ENCODE data around the gene C10orf62.
"Not testable (repeated sequence)": the region's sequence is repeated elsewhere in the genome, so short reads cannot be mapped to it uniquely, and the experiment has no call there.

C10orf62 gene, protein sequence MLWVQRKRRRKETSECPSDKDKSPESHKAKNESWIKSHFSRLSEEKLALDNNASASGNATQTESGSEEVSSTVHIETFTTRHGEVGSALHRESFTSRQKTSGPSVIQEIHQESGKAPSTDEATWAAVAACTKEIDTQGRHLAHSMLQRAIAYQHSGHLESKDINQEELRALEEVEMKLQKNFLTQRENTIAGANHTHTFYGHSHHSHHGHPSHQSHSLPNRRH

DNA sequence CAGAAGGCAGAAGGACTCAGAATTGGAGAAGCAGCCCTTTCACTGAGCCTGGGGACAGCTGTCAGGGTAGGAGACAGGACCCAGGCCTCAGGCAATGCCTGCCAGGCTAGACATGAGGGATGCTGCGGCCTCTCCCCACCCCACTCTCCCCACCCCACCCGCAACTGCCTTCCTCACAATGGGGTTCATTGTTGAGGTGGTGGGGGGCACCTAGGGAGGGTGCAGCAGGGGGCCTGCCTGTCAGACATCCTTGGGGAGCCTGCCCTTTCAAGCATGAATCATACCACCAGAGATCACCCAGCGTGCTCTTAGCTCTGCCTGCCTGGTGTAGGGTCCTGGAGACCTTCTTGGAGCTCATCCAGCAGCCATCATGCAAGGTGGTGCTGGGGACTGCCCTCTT, at the start of gene C10orf62:
TSS of gene C10orf62 (plus strand) at position 243 of the 400 bp plus-strand sequence. CDS start 177 bp downstream, outside the sequence.
- DNase-seq: no peak

DNA sequence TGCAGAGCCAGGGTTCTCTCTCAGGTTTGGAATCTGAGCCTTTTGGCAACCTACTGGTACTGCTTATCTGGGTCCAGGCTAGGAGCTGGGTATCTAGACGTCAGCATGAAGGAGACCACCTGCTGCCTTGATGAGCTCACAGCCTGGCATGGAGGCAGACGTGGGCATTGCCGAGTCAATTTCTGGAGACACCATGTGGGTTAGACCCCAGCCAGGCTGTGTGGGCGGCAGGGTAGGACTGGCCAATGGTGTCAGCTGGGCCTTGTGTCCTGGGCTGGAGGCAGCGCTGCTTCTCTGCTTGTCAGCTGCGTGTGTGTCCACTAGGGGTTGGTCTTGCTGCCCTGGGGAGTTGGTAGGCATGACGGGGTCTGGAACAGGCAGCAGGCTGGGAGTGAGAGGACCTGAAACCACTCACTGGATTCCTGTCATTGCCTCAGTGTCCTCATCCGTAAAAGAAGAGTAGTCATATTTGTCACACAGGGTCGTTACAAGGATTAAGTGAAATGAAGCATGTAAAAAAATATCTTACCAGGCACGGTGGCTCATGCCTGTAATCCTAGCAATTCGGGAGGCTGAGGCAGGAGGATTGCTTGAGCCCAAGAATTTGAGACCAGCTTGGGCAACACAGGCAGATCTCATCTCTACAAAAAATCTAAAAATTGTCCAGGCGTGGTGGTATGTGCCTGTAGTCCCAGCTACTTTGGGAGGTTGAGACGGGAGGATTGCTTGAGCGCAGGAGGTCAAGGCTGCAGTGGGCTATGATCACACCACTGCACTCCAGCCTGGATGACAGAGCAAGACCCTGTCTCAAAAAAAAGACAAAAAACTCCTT, 48.6 kb upstream of the C10orf62 start:
- no peak for DNase-seq

GRCh38 chr10:97542169-97543024, 47.1 kb upstream of the C10orf62 start:
- DNase-seq: peak; percentile 41

DNA sequence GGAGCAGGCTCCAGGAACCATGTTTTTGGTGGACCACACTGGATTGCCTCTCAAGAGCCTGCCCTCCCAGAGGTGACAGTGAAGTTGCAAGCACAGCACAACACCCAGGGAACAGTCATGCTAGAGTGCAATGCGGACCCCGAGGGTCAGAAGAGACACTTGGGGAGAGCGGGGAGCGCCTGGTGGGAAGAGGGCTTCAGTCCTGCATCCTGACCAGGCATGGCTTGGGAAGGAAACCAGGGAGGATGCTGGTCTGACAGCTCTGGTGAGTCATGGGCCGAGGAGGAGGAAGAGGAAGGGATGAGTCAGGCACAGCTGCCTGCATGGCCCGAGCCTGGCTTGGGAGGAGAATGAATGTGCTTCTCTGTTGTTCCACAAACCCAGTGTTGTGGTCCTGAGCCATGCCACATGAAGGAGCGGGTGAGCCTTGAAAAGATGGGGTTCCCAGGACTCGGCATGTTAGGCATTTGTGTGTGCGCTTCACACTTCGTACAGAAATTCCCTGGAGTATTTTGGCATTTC, 46.4 kb upstream of the C10orf62 start:
- peak; percentile 55 for DNase-seq

- no peak for DNase-seq
Observed at GRCh38 chr10:97546456-97547270, 42.9 kb upstream of the C10orf62 start.

GRCh38 chr10:97547271-97547600, 42.3 kb upstream of the C10orf62 start:
- no peak for DNase-seq

GRCh38 chr10:97547962-97548361, 41.6 kb upstream of the C10orf62 start:
- no peak for DNase-seq

- DNase-seq: no peak
Observed at GRCh38 chr10:97548828-97549455, 40.6 kb upstream of the C10orf62 start.

DNA sequence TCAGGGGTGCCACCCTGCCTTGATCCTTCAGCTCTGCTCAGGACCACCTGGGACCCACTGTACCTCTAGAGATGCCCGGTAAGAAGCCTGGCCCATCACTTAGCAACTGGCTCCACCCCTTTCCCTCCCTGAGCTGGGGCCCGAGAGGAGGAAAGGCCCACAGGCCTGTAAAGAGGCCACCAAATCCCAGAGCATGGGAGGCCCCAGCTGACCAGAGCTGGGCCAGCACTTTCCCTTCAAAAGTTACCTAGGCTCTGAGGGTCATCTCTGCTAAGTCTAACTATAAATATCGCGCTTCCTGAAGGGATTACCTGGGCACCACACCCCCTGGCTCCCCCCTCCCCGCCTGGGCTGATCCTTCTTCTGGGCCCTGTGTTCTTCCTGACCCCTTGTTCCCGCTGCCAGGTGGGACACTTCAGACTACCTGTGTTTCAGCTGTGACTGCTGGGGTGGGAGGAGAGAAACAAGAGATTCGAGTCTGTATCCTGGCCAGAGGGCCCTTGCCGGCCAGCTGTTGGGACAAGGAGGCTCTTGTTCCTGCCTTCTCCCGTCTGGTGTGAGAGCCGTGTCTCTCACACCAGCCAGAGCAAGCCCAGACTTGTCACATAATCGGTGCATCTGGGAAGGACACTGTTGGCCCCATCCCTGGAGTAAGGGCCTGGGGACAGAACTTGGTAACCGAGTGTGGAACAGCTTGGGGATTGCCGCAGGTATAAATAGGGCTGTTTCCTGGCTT, 39.8 kb upstream of the C10orf62 start:
- no peak for DNase-seq

DNA sequence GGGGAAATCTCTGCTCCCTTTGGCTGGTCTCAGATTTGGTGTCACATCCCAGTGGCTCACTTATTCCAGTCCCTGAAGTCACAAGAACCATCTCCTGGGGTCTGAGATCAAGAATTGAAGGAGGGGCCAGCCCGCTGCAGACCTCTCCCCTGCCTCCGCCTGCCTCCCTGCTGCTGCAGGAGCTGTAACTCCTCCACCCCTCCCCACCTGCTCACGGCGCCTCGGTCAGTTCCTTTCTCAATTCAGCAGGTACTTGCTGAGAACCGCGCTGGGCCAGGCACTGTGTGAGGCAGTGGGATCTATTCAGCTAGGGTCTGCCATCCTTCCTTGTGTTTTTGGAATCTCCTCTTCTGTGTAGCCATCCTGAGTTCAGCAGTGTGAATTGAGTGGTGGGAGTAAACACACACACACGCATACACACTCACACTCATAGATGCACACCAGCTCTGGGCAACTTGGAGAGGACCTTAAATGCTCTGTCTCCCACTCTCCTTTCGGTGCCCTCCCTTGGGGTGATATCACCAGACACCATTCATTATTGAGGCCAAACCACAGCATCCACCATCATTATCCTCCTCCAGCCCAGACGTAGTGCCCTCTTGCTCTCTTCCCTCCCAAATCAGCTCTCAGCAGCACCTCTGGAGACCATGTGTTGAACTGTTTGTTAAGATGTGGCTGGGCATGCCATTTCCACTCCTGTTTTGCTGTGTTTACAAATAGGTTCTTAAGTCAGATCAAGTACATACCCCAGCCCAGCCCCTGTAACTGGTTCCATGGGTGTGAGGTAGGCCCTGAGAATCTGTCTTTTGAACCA, 39.0 kb upstream of the C10orf62 start:
- DNase-seq: no peak

GRCh38 chr10:97551271-97551670, 38.2 kb upstream of the C10orf62 start:
- no peak for DNase-seq

- peak; percentile 68 for DNase-seq
Observed at GRCh38 chr10:97553575-97554031, 35.9 kb upstream of the C10orf62 start.

DNA sequence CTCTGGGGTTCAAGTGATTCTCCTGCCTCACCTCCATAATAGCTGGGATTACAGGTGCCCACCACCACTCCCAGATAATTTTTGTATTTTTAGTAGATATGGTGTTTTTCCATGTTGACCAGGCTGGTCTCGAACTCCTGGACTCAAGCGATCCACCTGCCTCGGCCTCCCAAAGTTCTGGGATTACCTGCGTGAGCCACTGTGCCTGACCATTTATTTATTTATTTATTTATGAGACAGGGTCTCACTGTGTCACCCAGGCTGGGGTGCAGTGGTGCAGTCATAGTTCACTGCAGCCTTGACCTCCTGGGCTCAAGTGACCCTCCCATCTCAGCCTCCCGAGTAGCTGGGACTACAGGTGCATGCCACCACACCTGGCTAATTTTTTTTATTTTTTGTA, 35.2 kb upstream of the C10orf62 start:
- not testable (repeated sequence) for DNase-seq

GRCh38 chr10:97555541-97555940, 34.0 kb upstream of the C10orf62 start:
- DNase-seq: not testable (repeated sequence)

GRCh38 chr10:97560731-97561381, 28.7 kb upstream of the C10orf62 start:
- not testable (repeated sequence) for DNase-seq

DNA sequence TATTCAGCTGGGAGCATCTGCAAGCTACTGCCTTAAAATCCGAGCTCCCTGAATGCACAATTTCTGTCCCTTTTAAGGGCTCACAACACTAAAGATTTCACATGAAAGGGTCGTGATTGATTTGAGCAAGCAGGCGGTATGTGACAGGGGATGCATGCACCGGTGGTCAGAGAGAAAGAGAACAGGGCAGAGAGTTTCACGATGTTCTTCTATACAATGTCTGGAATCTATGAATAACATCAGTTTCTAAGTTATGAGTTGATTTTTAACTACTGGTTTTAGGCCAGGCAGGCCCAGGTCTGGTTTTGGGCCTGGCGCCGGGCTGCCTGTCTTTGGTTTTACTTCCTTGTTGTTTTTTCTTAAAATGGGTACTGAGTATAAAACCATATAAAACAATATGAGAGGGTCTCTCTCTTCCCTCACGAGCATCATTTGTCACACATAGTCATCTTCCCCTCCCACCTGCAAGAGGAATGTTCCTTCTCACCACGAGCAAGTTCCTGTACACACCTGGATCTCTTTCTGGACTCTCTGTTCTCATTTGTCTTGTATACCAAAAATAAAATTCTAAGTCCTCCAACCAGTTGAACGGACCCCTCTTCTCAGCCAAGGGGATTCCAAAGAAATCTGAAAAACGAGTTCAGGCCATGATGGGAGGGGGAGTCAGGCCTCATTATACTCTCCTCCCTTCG, 28.0 kb upstream of the C10orf62 start:
- DNase-seq: not testable (repeated sequence)

DNA sequence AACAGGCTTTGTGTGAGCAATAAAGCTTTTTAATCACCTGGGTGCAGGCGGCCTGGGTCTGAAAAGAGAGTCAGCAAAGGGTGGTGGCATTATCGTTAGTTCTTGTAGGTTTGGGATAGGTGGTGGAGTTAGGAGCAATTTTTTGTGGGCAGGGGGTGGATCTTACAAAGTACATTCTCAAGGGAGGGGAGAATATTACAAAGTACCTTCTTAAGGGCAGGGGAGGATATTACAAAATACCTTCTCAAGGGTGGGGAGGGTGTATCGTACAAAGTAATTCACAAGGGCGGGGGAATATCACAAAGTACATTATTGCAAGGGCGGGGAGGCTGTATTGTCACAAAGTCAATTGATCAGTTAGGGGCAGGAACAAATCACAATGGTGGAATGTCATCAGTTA, 27.2 kb upstream of the C10orf62 start:
- DNase-seq: not testable (repeated sequence)

GRCh38 chr10:97563337-97563736, 26.2 kb upstream of the C10orf62 start:
- no peak for DNase-seq

GRCh38 chr10:97564776-97565175, 24.7 kb upstream of the C10orf62 start:
- no peak for DNase-seq

Data from activated naive CD4-positive, alpha-beta T cell treated with anti-CD3 and anti-CD28 coated beads, Interleukin-2, amount 50 U/mL, for 16 hours (primary cell).